A549 (cell line): Measurements from ENCODE around the gene STX16.

Source experiments
- CTCF ChIP-seq: fragments of >200 bp; sonication (Bioruptor Twin); formaldehyde crosslinking; IDR thresholded peaks from 3 replicates; pipeline ENCODE4 v1.5.1; 2016
- PHF8 ChIP-seq: fragments of 200-600 bp; sonication (generic); IDR thresholded peaks from 2 replicates; pipeline ENCODE4 v1.6.1; 2016; ENCODE audit warnings: low read depth, mild to moderate bottlenecking, antibody characterized with exemption, moderate library complexity, borderline replicate concordance
- ZFP36 ChIP-seq: fragments of 450-650 bp; IDR thresholded peaks from 2 replicates; pipeline ENCODE4 v1.6.1; 2014; ENCODE audit warnings: borderline replicate concordance; ENCODE audit not compliant: partially characterized antibody

- TF ChIP-seq CTCF: no peak
- TF ChIP-seq PHF8: no peak
- TF ChIP-seq ZFP36: no peak
Measured at GRCh38 chr20:58625585-58625984, 25.5 kb upstream of the STX16 start.
